Measurements from ENCODE around the gene VSIG4. TPM values are rescaled to one million over a fixed set of nuclear protein-coding genes. Genes with fewer than 3 reads are reported as not detected.

The VSIG4 gene
- total and polyA plus RNA-seq, 7 donors, result 26.0 to 213 (median 102) TPM

- Histone ChIP-seq H3K27ac (no peak overlapping the region), H3K9me3 (no peaks in the 10 kb centered on the region), H3K4me3 (no peak overlapping the region), H3K27me3 (no peaks in the 10 kb centered on the region), H3K4me1 (no peaks in the 10 kb centered on the region), H3K36me3 (no peaks in the 10 kb centered on the region)
- TF ChIP-seq EP300 (IDR thresholded peaks at IDR 0.05), result no peak
- no peak for TF ChIP-seq POLR2A (IDR thresholded peaks at IDR 0.05)
- TF ChIP-seq CTCF (IDR thresholded peaks at IDR 0.05), result no peak
- TF ChIP-seq POLR2AphosphoS5 (IDR thresholded peaks at IDR 0.05), result no peak
- intact Hi-C loops (cut with DNase I), result no loop called here
- WGBS, 2 donors, result 78 to 90% methylated on average over 5 of the region's 5 CpGs
- no peak for DNase-seq
Observed at GRCh38 chrX:66022632-66023384, 17.1 kb downstream of the VSIG4 start.

- 90 to 91% methylated on average over 9 of the region's 9 CpGs for WGBS, 2 donors
- Histone ChIP-seq H3K4me1 (no peaks in the 10 kb centered on the region), H3K27me3 (no peaks in the 10 kb centered on the region), H3K9me3 (no peaks in the 10 kb centered on the region), H3K4me3 (no peak overlapping the region), H3K36me3 (no peaks in the 10 kb centered on the region), H3K27ac (no peak overlapping the region)
- intact Hi-C loops (cut with DNase I), result no loop called here
- TF ChIP-seq CTCF (IDR thresholded peaks at IDR 0.05) (no peak), POLR2A (IDR thresholded peaks at IDR 0.05) (no peak), EP300 (IDR thresholded peaks at IDR 0.05) (no peak), POLR2AphosphoS5 (IDR thresholded peaks at IDR 0.05) (no peak)
- DNase-seq, result no peak
Observed at GRCh38 chrX:66021765-66022631, 17.9 kb downstream of the VSIG4 start.

GRCh38 chrX:66021401-66021764 lies 18.5 kb downstream of the VSIG4 start:
- no peak overlapping the region for H3K27ac ChIP-seq
- H3K4me1 ChIP-seq, result no peaks in the 10 kb centered on the region
- TF ChIP-seq POLR2A (IDR thresholded peaks at IDR 0.05) (no peak), EP300 (IDR thresholded peaks at IDR 0.05) (no peak), CTCF (IDR thresholded peaks at IDR 0.05) (no peak), POLR2AphosphoS5 (IDR thresholded peaks at IDR 0.05) (no peak)
- no peak overlapping the region for H3K4me3 ChIP-seq
- intact Hi-C loops (cut with DNase I), result no loop called here
- H3K9me3 ChIP-seq, result no peaks in the 10 kb centered on the region
- no peaks in the 10 kb centered on the region for H3K36me3 ChIP-seq
- no peaks in the 10 kb centered on the region for H3K27me3 ChIP-seq
- DNase-seq, result no peak
- 89 to 100% methylated on average over 1 of the region's 1 CpG for WGBS, 2 donors

- intact Hi-C loops (cut with DNase I), result no loop called here
- no peak overlapping the region for H3K27ac ChIP-seq
- no peaks in the 10 kb centered on the region for H3K36me3 ChIP-seq
- no peaks in the 10 kb centered on the region for H3K4me1 ChIP-seq
- H3K4me3 ChIP-seq, result no peak overlapping the region
- no peak for DNase-seq
- 68 to 88% methylated on average over 10 of the region's 10 CpGs for WGBS, 2 donors
- H3K9me3 ChIP-seq, result no peaks in the 10 kb centered on the region
- H3K27me3 ChIP-seq, result no peaks in the 10 kb centered on the region
- TF ChIP-seq POLR2AphosphoS5 (IDR thresholded peaks at IDR 0.05) (no peak), EP300 (IDR thresholded peaks at IDR 0.05) (no peak), CTCF (IDR thresholded peaks at IDR 0.05) (no peak), POLR2A (IDR thresholded peaks at IDR 0.05) (no peak)
Observed at GRCh38 chrX:66020631-66021334, 19.1 kb downstream of the VSIG4 start.

Data from sigmoid colon (tissue), 7 donors.